HFFc6 (cell line): Measurements from ENCODE around the gene TMEFF1. TPM values are rescaled to one million over a fixed set of nuclear protein-coding genes. Genes with fewer than 3 reads are reported as not detected.
"Not testable (repeated sequence)": the region's sequence is repeated elsewhere in the genome, so short reads cannot be mapped to it uniquely, and the experiment has no call there.

Experiments used
- DNase-seq: peaks from one replicate; pipeline ENCODE4 v3.0.0-alpha.2; 2018
- H3K27ac Mint-ChIP-seq: 2 replicates; pipeline ENCODE4 v1.8.0; 2020; ENCODE audit warnings: mild to moderate bottlenecking, mixed read lengths
- H3K27me3 Mint-ChIP-seq: 2 replicates; pipeline ENCODE4 v1.8.0; 2021; ENCODE audit warnings: mild to moderate bottlenecking, moderate library complexity, mixed read lengths; ENCODE audit not compliant: insufficient read depth
- H3K36me3 Mint-ChIP-seq: 2 replicates; pipeline ENCODE4 v1.8.0; 2021; ENCODE audit warnings: low read depth, mixed read lengths
- H3K4me1 Mint-ChIP-seq: 2 replicates; pipeline ENCODE4 v1.8.0; 2020; ENCODE audit warnings: low read depth, mixed read lengths
- H3K4me3 Mint-ChIP-seq: 2 replicates; pipeline ENCODE4 v1.8.0; 2020; ENCODE audit warnings: mild to moderate bottlenecking, moderate library complexity, mixed read lengths
- H3K9me3 Mint-ChIP-seq: 2 replicates; pipeline ENCODE4 v1.8.0; 2020; ENCODE audit warnings: mild to moderate bottlenecking, mixed read lengths
- CTCF ChIP-seq: fragments of 200-600 bp; sonication (generic); IDR thresholded peaks from 2 replicates; pipeline ENCODE4 v1.5.0; 2021; ENCODE audit warnings: antibody characterized with exemption, mild to moderate bottlenecking
- total RNA-seq, 6 experiments: library from RNA; stranded (reverse); fragmentation: NEBNext Ultra II Directional; extraction: Animal tissue kit (Norgen Biotek cat#: 25700); gene quantifications; 2 replicates in 1 of 6; 3 replicates in 5 of 6; pipeline ENCODE4 v1.2.3, GENCODE V29; 2021

Gene TMEFF1
- total RNA-seq, 6 experiments from 2014 or later, result 1.3 to 2.4 (median 1.6) TPM

DNA sequence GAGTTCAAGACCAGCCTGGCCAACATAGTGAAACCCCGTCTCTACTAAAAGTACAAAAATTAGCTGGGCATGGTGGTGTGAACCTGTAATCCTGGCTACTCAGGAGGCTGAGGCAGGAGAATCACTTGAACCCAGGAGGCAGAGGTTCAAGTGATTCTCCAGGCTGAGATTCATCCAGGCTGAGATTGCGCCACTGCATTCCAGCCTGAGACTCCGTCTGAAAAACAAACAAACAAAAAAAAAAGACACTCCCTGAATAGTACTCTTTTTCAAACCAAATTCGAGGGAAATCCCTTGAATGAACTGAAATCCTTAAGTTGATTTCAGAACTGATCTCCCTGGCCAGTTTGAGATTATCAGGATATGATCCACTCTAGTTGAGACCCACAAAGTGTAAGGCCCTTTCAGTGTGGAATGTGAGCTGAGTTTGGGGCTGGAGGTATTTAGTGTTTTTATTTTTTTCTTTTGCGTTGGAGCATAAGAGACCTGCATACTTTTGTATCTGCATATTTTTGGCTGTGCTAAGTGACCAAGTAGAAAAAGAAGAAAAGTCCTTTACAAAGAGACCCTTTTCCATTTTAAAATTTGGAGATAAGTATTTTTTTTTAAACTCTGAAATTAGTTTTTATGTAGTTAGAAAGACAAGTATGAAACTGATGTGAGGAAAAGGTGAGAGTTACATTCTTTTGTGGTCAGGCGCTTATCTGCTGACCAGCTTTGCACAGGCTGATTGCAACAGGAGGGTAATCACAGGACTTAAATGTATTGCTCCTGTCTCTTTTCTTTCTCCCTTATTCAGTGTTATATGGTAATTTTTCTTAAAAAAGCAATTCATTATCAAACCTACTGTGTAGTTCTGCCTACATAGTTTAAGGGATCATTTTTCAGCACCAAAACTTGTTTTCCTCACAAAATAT lies 42.9 kb downstream of the TMEFF1 start:
- no peak for DNase-seq
- TF ChIP-seq CTCF, result no peak
- no peaks in the 10 kb centered on the region for H3K27me3 Mint-ChIP-seq
- H3K9me3 Mint-ChIP-seq, result no peaks in the 10 kb centered on the region; the same call in 1 of the 2 replicates
- H3K4me1 Mint-ChIP-seq, result 0 out of 2 replicates have a peak, but pooled peaks cover 4% of the 10 kb centered on the region
- H3K4me3 Mint-ChIP-seq, result no peak overlapping the region
- H3K27ac Mint-ChIP-seq, result no peak overlapping the region
- H3K36me3 Mint-ChIP-seq, result peaks cover 1% of the 10 kb centered on the region

DNA sequence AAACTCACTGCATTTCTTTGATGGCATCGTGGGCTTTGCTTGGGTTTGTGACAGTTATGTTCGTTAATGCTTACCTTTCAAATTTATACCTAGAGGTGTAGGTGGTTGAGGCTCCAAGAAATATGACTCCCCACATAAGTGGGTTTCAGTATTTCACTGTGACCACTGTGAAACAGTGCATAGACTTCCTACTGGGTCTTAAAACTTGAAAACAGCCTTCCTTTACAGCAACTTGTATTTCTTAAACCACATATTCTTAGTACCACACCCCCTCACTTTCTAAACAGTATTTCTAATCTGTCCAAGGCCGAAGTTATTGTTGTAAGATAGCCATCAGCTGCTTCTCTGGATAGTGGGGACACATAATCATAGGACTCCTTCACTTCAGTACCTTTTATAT lies 48.3 kb downstream of the TMEFF1 start:
- no peak overlapping the region for H3K27ac Mint-ChIP-seq
- no peaks in the 10 kb centered on the region; the same call in 1 of the 2 replicates for H3K27me3 Mint-ChIP-seq
- no peak for TF ChIP-seq CTCF
- peaks cover 7% of the 10 kb centered on the region; the same call in 1 of the 2 replicates for H3K4me1 Mint-ChIP-seq
- DNase-seq, result no peak
- no peak overlapping the region for H3K4me3 Mint-ChIP-seq
- no peaks in the 10 kb centered on the region for H3K9me3 Mint-ChIP-seq
- peaks cover 5% of the 10 kb centered on the region; the same call in 1 of the 2 replicates for H3K36me3 Mint-ChIP-seq

- DNase-seq, result no peak
- Mint-ChIP-seq H3K4me1 (peaks cover 7% of the 10 kb centered on the region; the same call in 1 of the 2 replicates), H3K27me3 (no peaks in the 10 kb centered on the region; the same call in 1 of the 2 replicates), H3K4me3 (no peak overlapping the region), H3K9me3 (no peaks in the 10 kb centered on the region), H3K27ac (no peak overlapping the region), H3K36me3 (peaks cover 13% of the 10 kb centered on the region; the same call in 1 of the 2 replicates)
- TF ChIP-seq CTCF, result no peak
These were observed 52.6 kb downstream of the TMEFF1 start for GRCh38 chr9:100525563-100525962.

DNA sequence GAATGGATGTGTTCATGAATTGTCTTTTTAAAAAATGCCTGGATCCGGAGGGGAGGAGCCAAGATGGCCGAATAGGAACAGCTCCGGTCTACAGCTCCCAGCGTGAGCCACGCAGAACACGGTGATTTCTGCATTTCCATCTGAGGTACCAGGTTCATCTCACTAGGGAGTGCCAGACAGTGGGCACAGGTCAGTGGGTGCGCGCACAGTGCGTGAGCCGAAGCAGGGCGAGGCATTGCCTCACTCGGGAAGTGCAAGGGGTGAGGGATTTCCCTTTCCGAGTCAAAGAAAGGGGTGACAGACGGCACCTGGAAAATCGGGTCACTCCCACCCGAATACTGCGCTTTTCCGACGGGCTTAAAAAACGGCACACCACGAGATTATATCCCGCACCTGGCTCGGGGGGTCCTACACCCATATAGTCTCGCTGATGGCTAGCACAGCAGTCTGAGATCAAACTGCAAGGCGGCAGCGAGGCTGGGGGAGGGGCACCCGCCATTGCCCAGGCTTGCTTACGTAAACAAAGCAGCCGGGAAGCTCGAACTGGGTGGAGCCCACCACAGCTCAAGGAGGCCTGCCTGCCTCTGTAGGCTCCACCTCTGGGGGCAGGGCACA lies 54.3 kb downstream of the TMEFF1 start:
- H3K4me1 Mint-ChIP-seq, DNase-seq, H3K27me3 Mint-ChIP-seq, H3K4me3 Mint-ChIP-seq, H3K27ac Mint-ChIP-seq, H3K9me3 Mint-ChIP-seq: not testable (repeated sequence)
- H3K36me3 Mint-ChIP-seq, result peaks cover 13% of the 10 kb centered on the region; the same call in 1 of the 2 replicates

GRCh38 chr9:100534401-100534800 lies 61.5 kb downstream of the TMEFF1 start:
- H3K4me1 Mint-ChIP-seq, result no peaks in the 10 kb centered on the region
- H3K4me3 Mint-ChIP-seq, result no peak overlapping the region
- H3K27ac Mint-ChIP-seq, result no peak overlapping the region
- H3K36me3 Mint-ChIP-seq, result peaks cover 4% of the 10 kb centered on the region
- no peaks in the 10 kb centered on the region for H3K27me3 Mint-ChIP-seq
- no peak for TF ChIP-seq CTCF
- no peak for DNase-seq
- no peaks in the 10 kb centered on the region; the same call in 1 of the 2 replicates for H3K9me3 Mint-ChIP-seq

DNA sequence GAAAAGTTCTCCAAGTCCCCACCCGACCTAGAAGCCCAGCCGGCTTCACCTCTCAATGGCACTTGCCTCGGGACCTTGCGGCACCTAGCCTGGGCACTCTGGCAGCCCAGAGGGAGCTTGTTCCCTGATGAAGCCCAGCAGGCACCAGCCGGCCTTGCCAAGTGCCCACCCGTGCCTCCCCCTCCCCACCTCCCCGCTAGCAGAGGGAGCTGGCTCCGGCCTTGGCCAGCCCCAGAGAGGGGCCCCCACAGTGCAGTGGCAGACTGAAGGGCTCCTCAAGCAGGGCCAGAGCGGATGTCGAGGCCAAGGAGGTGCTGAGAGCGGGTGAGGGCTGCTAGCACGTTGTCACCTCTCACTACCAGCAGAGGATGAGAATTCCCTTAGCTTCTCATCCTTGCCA lies 67.4 kb downstream of the TMEFF1 start:
- Mint-ChIP-seq H3K27me3 (no peaks in the 10 kb centered on the region), H3K36me3 (peaks cover 24% of the 10 kb centered on the region)
- no peak for TF ChIP-seq CTCF

More for the DNA sequence above, 67.4 kb downstream of the TMEFF1 start:
- H3K27ac Mint-ChIP-seq, result no peak overlapping the region
- no peak for DNase-seq
- no peaks in the 10 kb centered on the region; the same call in 1 of the 2 replicates for H3K9me3 Mint-ChIP-seq
- H3K4me1 Mint-ChIP-seq, result no peaks in the 10 kb centered on the region
- no peak overlapping the region for H3K4me3 Mint-ChIP-seq
